A375 (cell line): ENCODE data around the gene LDHAL6A. TPM values are rescaled to one million over a fixed set of nuclear protein-coding genes. Genes with fewer than 3 reads are reported as not detected.

Source experiments
- total RNA-seq: library from RNA; depleted of rRNA; stranded (reverse); fragments of >200 nt; shearing (Covaris generic); gene quantifications from 2 replicates; pipeline ENCODE4 v1.2.3, GENCODE V29; 2014; rRNA removed

LDHAL6A gene
- total RNA-seq, result not detected in 2 replicates

DNA sequence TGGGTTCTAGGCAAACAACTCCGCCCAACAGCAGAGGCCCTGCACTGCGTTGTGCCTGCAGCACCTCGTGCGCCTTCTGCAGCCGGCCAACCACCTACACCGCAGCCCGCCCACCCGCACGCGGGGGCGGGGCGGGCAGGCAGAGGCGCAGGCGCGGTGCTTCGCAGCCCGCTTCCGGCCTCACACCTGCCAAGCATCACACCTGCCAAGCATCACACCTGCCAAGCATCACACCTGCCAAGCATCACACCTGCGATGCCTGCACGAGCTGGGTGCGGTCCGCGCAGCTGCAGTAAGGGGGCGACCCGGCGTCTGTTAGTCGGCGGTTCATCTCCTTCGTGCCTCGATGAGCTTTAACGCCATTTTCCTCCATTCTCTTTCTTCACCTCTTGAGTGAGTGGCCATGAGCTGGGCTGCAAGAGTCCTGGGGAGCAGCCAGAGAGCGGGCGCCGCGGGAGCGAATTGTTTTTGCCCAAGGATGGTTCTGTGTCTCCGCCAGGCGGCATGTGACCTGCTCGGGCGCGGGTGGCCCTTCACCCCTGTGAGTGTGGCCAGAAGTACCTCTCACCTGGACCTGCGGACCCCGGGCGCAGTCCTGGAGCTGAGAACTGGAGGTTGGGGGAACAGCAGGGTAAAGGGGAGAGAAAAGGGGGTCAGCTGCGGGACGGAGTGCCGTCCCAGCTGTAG lies at the start of gene LDHAL6A:
LDHAL6A (plus strand) TSS at position 171 of the 687 bp plus-strand sequence. CDS start 825 bp downstream, outside the sequence.

DNA sequence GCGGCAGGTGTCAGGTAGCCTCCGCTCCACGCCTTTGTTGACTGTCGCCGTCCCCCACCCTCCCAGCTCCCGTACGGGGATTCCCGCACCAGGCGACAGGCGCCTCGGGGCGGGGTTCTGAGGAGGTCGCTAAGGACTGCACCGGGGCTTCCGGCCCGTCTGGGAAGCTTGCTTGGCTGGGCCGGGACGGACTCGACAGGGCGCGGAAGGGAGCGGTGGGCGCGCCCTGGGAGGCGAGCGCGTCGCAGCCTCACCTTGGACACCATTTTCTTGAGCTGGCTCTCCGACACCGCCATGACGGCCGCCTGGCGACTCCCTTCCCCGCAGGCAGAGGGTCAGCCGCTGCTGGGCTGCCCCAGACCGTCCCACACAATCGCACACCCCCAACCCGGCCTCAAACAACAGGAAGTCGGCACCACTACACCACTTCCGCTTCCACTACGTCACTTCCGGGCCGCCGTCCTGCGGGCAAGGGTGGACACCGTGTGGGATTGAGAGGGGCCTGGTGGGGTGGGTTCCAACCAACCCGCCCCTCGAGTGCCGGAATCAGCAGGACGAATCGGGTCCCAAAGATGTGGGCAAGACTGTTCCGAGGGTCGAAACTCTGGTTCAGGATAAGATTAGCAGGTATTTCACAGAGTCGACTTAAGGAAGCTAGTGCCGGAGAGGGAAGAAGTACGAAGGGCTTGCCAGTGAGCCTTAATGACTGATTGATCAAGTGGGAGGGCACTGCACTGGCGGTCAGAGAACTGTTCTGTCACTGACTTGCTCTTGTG lies 71.1 kb downstream of the LDHAL6A start, which contains the start of gene TSG101:
TSG101 (minus strand) TSS at position 422 of the 776 bp plus-strand sequence; CDS start at position 296, 126 bp downstream.

Other genes with a start within 250 kb of the LDHAL6A start
- not detected in 2 replicates for gene SAA4, start 219.1 kb upstream of the LDHAL6A start, total RNA-seq
- 0.60 TPM in 1 of 2 replicates, not detected in the other for gene SAA2, start 207.2 kb upstream of the LDHAL6A start, total RNA-seq
- not detected in 2 replicates for gene SAA1, start 189.6 kb upstream of the LDHAL6A start, total RNA-seq
- 33.8 and 33.9 TPM in 2 replicates for gene HPS5, start 133.7 kb upstream of the LDHAL6A start, total RNA-seq
- gene GTF2H1, start 133.3 kb upstream of the LDHAL6A start, total RNA-seq, result 33.3 and 33.5 TPM in 2 replicates
- gene LDHA, start 61.3 kb upstream of the LDHAL6A start, total RNA-seq, result 465 and 518 TPM in 2 replicates
- 1.7 and 3.7 TPM in 2 replicates for gene LDHC, start 43.5 kb upstream of the LDHAL6A start, total RNA-seq
- 68.1 and 84.3 TPM in 2 replicates for gene TSG101, start 71.1 kb downstream of the LDHAL6A start, total RNA-seq
- 6.2 and 8.4 TPM in 2 replicates for gene UEVLD, start 132.9 kb downstream of the LDHAL6A start, total RNA-seq
- gene MISFA, start 143.9 kb downstream of the LDHAL6A start, total RNA-seq, result not detected in 2 replicates
- 10.1 and 18.0 TPM in 2 replicates for gene SPTY2D1, start 178.5 kb downstream of the LDHAL6A start, total RNA-seq
- 0.88 and 1.4 TPM in 2 replicates for gene TMEM86A, start 242.9 kb downstream of the LDHAL6A start, total RNA-seq